OCI-LY3 (cell line): Measurements from ENCODE around the gene NUP93.
A peak's percentile ranks its signal among the peaks of the same experiment; 100 is the strongest.

Experiments used
- H2AFZ ChIP-seq: fragments of 200-600, 300-600 bp; shearing (Covaris generic); 2 replicates; pipeline ENCODE4 v1.6.0; 2014; ENCODE audit warnings: antibody characterized with exemption, low read depth, low read length
- H3K27ac ChIP-seq: fragments of 200-600, 300-600 bp; sonication (generic); 2 replicates; pipeline ENCODE4 v1.5.1; 2014; ENCODE audit warnings: mild to moderate bottlenecking, low read length, moderate library complexity, mixed read lengths
- H3K27me3 ChIP-seq: fragments of 200-600, 300-600 bp; sonication (generic); 2 replicates; pipeline ENCODE4 v1.6.1; 2014; ENCODE audit warnings: low read depth, low read length, mixed read lengths
- H3K36me3 ChIP-seq: fragments of 200-600, 300-600 bp; sonication (generic); replicated peaks from 2 replicates; pipeline ENCODE3; 2014; ENCODE audit warnings: low read depth, low read length, mixed read lengths
- H3K4me1 ChIP-seq: fragments of 300-600, 200-600 bp; sonication (generic); 2 replicates; pipeline ENCODE4 v1.6.1; 2014; ENCODE audit warnings: low read length, mixed read lengths
- H3K4me2 ChIP-seq: fragments of 200-600, 300-600 bp; sonication (generic); 2 replicates; pipeline ENCODE4 v1.6.1; 2014; ENCODE audit warnings: low read length, mixed read lengths
- H3K4me3 ChIP-seq: fragments of 300-600, 200-600 bp; sonication (generic); 2 replicates; pipeline ENCODE4 v1.5.1; 2014; ENCODE audit warnings: antibody characterized with exemption, mild to moderate bottlenecking, low read length, moderate library complexity
- H3K79me2 ChIP-seq: fragments of 300-600, 200-600 bp; shearing (Covaris generic); 2 replicates; pipeline ENCODE4 v1.6.1; 2014; ENCODE audit warnings: mild to moderate bottlenecking, low read length, mixed read lengths
- H3K9ac ChIP-seq: fragments of 300-600, 200-600 bp; shearing (Covaris generic); 2 replicates; pipeline ENCODE4 v1.6.0; 2014; ENCODE audit warnings: mild to moderate bottlenecking, low read length, moderate library complexity
- H3K9me3 ChIP-seq: fragments of 200-600, 300-600 bp; shearing (Covaris generic); 2 replicates; pipeline ENCODE4 v1.6.1; 2014; ENCODE audit warnings: low read length, mixed read lengths; ENCODE audit not compliant: insufficient read depth
- H4K20me1 ChIP-seq: fragments of 200-600, 300-600 bp; sonication (generic); 2 replicates; pipeline ENCODE4 v1.6.1; 2016; ENCODE audit warnings: low read length, mixed read lengths; ENCODE audit not compliant: insufficient read depth
- EZH2phosphoT487 ChIP-seq: fragments of 200-600 bp; shearing (Covaris generic); IDR thresholded peaks from 2 replicates; pipeline ENCODE4 v1.6.1; 2018; ENCODE audit warnings: antibody characterized with exemption, mixed run types, low read depth
- TF ChIP-seq, protein P1 (sequence below): fragments of 200-600, 300-600 bp; sonication (generic); IDR thresholded peaks from 2 replicates; pipeline ENCODE4 v1.5.1; 2014; ENCODE audit warnings: antibody characterized with exemption, low read length, low read depth

Gene NUP93

DNA sequence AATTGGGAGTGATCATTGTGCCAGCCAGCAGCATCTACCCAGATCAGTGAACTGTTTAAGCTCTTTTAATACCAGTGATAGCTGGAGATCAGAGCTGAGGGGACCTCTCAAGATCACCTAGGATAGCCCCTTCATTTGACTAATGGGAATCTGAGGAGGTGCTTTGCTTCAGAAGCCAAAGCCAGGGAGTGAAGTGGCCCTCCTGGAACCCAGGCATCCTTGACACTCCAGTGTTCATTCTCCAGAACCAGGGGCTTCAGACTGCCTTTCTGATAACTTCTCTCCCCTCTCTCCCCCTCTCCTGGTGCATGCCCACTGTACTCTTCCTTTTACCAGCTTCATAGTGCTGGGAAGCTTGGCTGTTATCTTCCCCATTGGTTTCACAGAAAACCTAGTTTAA lies 87.1 kb downstream of the NUP93 start:
- H2AFZ ChIP-seq = no peak overlapping the region
- peaks cover 7% of the 10 kb centered on the region for H3K36me3 ChIP-seq
- H3K4me2 ChIP-seq = no peak overlapping the region
- no peaks in the 10 kb centered on the region for H3K4me1 ChIP-seq
- TF ChIP-seq, protein P1, sequence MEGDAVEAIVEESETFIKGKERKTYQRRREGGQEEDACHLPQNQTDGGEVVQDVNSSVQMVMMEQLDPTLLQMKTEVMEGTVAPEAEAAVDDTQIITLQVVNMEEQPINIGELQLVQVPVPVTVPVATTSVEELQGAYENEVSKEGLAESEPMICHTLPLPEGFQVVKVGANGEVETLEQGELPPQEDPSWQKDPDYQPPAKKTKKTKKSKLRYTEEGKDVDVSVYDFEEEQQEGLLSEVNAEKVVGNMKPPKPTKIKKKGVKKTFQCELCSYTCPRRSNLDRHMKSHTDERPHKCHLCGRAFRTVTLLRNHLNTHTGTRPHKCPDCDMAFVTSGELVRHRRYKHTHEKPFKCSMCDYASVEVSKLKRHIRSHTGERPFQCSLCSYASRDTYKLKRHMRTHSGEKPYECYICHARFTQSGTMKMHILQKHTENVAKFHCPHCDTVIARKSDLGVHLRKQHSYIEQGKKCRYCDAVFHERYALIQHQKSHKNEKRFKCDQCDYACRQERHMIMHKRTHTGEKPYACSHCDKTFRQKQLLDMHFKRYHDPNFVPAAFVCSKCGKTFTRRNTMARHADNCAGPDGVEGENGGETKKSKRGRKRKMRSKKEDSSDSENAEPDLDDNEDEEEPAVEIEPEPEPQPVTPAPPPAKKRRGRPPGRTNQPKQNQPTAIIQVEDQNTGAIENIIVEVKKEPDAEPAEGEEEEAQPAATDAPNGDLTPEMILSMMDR = no peak
- no peak for TF ChIP-seq EZH2phosphoT487
- no peak overlapping the region for H3K9ac ChIP-seq
- no peaks in the 10 kb centered on the region for H3K27me3 ChIP-seq
- H3K27ac ChIP-seq = no peak overlapping the region
- H3K79me2 ChIP-seq = no peaks in the 10 kb centered on the region
- H3K4me3 ChIP-seq = no peak overlapping the region
- no peaks in the 10 kb centered on the region for H3K9me3 ChIP-seq
- H4K20me1 ChIP-seq = no peaks in the 10 kb centered on the region

DNA sequence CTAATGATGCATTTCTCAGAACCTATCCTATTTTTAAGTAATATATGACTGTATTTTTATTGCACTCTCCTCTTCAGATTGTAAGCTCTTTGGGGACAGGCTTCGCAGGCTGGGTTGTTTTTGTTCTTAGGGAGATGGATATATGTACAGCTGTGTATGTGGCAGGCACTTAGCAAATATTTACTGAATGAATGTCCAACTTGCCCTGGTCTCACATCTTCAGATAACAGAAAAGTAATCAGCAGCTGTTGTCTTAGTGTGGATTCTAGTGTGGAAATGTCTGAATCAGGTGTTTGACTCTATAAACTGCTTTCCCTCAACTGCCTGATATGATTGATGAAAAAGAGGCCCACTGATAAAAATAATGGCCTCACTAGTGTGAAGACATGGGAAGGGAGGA lies 88.0 kb downstream of the NUP93 start:
- TF ChIP-seq, protein P1 = no peak
- TF ChIP-seq EZH2phosphoT487 = no peak

DNA sequence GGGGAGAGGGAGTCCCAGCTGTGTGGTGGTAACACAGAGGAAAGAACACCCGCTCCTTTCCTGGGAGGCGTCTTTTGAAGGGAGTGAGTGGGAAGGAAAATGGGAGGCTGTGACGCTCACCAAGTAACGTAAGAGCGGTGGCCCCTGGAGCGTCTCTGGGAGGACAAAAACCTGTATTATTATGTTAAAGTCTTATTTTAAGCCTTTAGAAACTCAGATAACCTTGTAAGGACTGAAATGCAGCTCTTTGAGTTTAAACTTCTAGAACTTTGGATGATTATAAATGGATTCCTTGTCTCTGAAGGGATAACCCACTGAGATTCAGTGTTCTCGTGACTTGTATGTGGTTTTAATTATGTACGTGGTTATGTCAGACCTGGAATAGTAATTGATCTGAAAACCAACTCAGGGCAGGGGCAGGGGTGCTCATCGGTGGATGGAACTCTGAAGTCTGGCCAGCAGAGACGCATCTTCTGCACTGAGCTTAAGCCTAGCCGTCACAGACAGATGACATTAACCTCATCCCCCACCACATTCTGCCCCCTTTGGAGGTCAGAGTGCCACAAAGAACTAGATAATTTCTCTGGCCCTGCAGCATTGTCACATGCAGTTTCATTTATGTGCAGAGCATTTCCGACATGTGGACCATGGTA lies 93.3 kb downstream of the NUP93 start:
- H3K4me1 ChIP-seq = peaks cover 9% of the 10 kb centered on the region; the same call in 1 of the 2 replicates
- no peaks in the 10 kb centered on the region for H4K20me1 ChIP-seq
- H3K79me2 ChIP-seq = no peaks in the 10 kb centered on the region
- no peaks in the 10 kb centered on the region for H3K27me3 ChIP-seq
- no peak overlapping the region for H3K9ac ChIP-seq
- no peak overlapping the region for H2AFZ ChIP-seq
- TF ChIP-seq EZH2phosphoT487 = no peak
- TF ChIP-seq, protein P1 = no peak
- H3K4me3 ChIP-seq = no peak overlapping the region
- no peak overlapping the region for H3K27ac ChIP-seq
- no peaks in the 10 kb centered on the region for H3K9me3 ChIP-seq
- H3K4me2 ChIP-seq = no peak overlapping the region
- peaks cover 19% of the 10 kb centered on the region for H3K36me3 ChIP-seq

More for the DNA sequence above, 88.0 kb downstream of the NUP93 start:
- no peak overlapping the region for H3K4me2 ChIP-seq
- no peak overlapping the region for H3K9ac ChIP-seq
- H3K27ac ChIP-seq = no peak overlapping the region
- H3K4me3 ChIP-seq = no peak overlapping the region
- H3K27me3 ChIP-seq = no peaks in the 10 kb centered on the region
- H4K20me1 ChIP-seq = no peaks in the 10 kb centered on the region
- H2AFZ ChIP-seq = no peak overlapping the region
- H3K36me3 ChIP-seq = peaks cover 7% of the 10 kb centered on the region
- no peaks in the 10 kb centered on the region for H3K79me2 ChIP-seq
- no peaks in the 10 kb centered on the region for H3K4me1 ChIP-seq
- H3K9me3 ChIP-seq = no peaks in the 10 kb centered on the region

DNA sequence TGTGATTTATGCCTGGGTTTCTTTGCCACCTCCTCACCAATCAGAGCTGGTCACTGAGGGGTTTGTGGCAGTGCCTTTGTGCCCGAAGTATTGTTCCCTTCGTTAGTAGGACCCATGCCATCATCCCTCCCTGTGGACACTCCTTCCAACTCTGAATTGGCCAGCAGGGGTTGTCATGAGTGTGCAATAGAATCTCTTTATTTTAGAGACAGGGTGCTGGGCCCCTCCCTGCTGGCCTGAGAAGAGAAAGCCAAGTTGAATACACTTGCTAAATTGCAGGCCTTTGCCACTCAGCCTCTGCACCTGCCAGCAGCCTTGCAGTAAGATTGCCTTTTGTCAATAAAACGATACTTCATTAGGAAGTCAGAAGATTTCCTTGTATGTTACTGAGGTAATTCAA lies 94.4 kb downstream of the NUP93 start:
- Histone ChIP-seq H3K4me1 (peaks cover 9% of the 10 kb centered on the region; the same call in 1 of the 2 replicates), H3K79me2 (no peaks in the 10 kb centered on the region), H3K4me2 (no peak overlapping the region), H3K27me3 (no peaks in the 10 kb centered on the region), H3K27ac (no peak overlapping the region), H3K9me3 (no peaks in the 10 kb centered on the region), H3K4me3 (no peak overlapping the region), H3K36me3 (peaks cover 23% of the 10 kb centered on the region), H2AFZ (no peak overlapping the region), H4K20me1 (no peaks in the 10 kb centered on the region), H3K9ac (no peak overlapping the region)
- no peak for TF ChIP-seq EZH2phosphoT487
- TF ChIP-seq, protein P1 = 0 out of 2 replicates have a peak, but pooled peaks have one; percentile 7
